Ovary (tissue), 3 donors: ENCODE measurements around the gene FKBP6.

ENCODE experiments used
- POLR2A ChIP-seq: fragments of 450-650 bp; IDR thresholded peaks from one replicate; pipeline ENCODE4 v1.6.1; 2017; ENCODE audit warnings: antibody characterized with exemption, mild to moderate bottlenecking, moderate library complexity
- TF ChIP-seq, protein P1 (sequence below), 3 donors: fragments of 450-650 bp in 2 of 3; fragments of 200-600 bp in 1 of 3; IDR thresholded peaks; one replicate each; pipeline versions ENCODE4 v1.5.1 to v1.8.0; 2016 to 2022; ENCODE audit warnings: antibody characterized with exemption in 3 of 3, mild to moderate bottlenecking in 1 of 3
- donor health status: DM: no; HTN: no; CAD: no.

DNA sequence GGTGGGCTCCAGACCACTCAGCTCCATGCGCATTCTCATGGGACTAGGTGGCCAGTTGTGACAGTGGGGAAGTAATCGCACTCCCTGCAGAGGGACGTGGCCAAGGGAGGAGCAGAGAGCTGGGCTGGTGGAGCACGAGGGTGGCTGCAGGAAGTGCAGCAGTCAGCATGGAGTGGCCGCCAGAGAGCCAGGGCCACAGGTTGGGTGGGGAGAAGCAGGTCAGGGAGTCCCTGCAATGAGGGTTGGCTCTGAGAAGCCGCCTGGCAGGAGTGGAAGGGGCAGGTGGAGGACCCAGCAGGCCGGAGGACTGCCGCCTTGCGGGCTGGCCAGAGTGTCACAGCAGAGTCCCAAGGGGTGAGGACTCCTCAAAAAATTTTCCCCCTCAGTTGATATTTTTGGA is 26.2 kb downstream of the FKBP6 start:
- TF ChIP-seq, protein P1, sequence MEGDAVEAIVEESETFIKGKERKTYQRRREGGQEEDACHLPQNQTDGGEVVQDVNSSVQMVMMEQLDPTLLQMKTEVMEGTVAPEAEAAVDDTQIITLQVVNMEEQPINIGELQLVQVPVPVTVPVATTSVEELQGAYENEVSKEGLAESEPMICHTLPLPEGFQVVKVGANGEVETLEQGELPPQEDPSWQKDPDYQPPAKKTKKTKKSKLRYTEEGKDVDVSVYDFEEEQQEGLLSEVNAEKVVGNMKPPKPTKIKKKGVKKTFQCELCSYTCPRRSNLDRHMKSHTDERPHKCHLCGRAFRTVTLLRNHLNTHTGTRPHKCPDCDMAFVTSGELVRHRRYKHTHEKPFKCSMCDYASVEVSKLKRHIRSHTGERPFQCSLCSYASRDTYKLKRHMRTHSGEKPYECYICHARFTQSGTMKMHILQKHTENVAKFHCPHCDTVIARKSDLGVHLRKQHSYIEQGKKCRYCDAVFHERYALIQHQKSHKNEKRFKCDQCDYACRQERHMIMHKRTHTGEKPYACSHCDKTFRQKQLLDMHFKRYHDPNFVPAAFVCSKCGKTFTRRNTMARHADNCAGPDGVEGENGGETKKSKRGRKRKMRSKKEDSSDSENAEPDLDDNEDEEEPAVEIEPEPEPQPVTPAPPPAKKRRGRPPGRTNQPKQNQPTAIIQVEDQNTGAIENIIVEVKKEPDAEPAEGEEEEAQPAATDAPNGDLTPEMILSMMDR (IDR thresholded peaks at IDR 0.05), result no peak
- no peak for TF ChIP-seq POLR2A
